GM19035 (cell line): Measurements from ENCODE around the gene LRRC1.

Experiments used
- ATAC-seq: cut with Tn5 transposase; IDR thresholded peaks from one replicate; pipeline ENCODE4 v1.9.1; 2021; ENCODE audit not compliant: unreplicated experiment

LRRC1 gene

DNA sequence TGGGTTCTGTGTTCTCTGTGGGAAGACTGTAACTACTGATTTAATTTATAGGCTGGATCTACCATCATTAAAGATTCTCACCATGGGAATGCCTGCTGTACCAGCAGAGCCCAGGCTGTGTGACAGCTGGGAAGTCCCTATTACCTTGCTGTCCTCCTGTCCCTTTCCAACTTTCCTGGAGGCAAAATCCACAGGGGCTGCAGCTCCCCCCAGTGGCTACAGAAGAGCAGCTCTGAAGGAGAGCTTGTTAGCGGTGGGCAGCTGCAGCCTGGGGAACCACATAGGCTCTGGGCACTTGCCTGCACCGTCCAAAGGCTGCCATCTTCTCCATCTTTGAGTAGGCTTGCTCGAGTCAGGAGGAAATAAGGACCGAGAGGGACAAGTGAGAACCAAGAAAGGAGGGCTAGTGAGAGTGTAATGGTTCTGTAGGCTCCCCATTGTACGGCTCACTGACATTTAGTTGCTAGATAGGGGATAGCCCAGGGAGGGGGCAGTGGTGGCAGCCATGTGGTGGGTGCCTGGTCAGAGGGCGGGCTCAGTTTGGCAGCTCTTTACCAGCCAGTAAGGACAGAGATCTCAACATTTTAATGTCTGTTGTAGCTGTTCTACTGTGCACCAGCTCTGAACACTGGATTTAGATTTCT lies 161.4 kb downstream of the LRRC1 start:
- ATAC-seq = peak; percentile 70

DNA sequence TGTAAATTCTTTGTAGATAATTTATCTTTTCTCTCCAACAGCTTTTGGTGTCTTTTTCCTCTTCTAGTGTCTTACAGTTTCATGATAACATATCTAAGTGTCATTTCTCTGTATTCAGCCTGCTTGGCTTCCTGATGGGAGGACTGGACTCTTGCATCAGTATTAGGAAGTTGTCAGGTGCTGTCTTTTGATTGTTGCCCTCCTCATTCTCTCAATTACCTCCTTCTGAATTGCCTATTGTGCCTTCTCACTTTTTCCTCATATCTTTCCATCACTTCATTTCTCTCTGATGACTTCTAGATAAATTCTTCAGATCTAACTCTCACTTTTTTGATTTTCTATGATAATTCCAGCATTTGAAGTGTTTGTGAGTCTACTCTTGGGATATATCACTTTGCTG lies 162.0 kb downstream of the LRRC1 start:
- ATAC-seq = no peak

DNA sequence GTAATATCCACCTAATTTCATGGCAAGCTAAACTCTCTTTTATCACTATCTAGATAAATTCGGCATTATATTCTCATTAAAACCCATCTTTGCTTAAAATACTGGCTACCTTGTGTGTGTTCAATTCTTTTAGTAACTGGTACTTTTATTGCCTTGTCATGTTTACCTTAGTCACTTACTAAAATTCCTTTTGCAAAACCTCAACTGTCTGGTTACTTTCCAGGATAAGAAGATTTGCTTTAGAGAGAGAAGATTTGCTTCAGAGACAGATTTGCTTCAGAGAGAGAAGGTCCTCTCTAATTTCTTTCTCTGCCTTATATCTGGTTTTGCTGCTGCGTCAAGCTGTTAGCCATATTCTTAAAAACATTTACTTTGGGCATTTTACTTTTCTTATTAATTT lies 164.9 kb downstream of the LRRC1 start:
- no peak for ATAC-seq

DNA sequence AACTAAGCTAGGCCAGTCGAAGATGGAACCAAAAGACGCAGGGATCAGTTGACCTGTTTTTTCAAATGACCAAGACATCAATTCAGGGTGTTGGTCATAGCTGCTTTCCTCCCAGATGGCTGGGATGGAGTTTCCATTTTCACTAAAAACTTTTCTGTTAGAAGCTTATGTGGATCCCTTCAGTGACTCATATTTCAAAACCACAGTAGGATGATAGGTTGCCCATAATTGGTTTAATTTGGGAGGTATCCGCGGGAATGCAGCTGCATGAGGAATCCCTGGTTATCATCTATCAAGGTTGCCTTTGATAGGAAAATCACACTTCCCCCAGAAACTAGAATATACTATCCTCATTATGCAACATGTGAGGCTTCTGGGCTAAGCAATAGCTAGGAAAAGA lies 165.5 kb downstream of the LRRC1 start:
- no peak for ATAC-seq

DNA sequence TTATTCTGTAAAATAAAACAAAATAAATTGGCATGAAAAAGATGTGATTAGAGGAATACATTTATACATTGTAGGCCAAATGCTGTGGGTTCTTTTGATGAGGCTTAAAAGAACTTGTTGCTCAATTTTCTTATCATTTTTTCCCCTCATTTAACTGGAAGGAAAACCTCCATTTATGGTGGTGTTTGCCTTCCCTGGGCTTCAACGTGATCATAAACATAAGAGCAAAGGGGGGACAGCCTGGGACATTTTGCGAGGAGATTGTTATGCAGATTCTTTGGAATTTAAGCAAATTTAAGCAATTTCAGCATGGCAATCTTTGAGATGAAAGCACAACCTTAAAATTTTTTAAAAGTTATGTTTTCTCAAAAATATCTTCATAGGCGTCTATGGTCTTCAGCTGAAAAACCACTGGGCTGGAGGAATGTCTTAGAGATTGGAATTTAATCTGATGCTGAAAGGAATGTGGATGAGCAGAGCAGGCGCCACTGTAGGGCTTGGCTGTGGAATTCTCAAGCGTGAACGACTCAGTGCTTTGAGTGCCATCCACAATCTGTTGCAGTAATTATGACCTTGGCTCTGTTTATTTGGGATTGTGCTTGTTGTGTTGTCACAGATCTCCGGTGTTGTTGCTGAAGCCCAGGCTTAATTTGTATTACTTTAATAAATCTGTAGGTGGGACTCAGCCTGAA lies 167.0 kb downstream of the LRRC1 start:
- no peak for ATAC-seq

DNA sequence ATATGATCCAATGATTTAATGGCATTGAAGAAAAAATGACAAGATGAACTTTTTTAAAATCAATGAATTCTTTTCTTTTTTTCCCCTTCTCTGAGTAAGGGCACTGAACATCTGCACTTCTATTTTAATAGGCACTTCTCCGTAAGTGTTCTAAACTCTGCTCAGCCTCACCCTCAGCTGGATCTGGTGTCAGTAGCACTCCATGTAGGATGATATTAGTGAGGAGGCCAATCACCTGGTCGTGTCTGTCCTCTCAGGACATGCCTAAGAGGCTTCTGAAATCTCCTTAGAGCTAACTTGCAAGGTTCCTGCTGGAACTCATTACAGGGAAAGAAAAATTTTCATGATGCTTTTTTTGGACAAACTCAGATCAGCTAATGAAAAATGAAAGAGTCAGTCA lies 167.8 kb downstream of the LRRC1 start:
- ATAC-seq = no peak

DNA sequence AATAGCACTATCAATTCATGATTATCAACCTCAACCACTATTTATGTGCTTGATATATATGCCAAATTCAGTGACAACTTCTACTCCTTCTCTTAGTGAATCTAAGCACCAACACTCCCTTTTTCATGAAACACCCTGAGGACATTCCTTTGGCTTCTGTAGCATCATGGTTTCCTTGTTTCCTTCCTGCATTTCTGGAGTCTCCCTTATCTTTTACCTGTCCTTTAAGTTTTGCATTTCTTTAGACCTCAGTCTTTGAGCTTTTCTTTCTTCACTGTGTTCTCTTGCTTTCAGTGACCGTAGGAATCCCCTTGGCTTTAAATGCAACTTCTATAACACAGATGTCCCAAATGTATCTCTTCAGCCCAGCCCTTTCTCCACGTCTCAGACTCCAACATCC lies 172.6 kb downstream of the LRRC1 start:
- no peak for ATAC-seq
